GM10847 (cell line): Measurements from ENCODE around the gene RASSF4.

Experiments
- POLR2A ChIP-seq: IDR thresholded peaks from 2 replicates; pipeline ENCODE4 v1.6.1; 2011; ENCODE audit not compliant: insufficient read length; ENCODE audit errors: extremely low read depth

The RASSF4 gene

DNA sequence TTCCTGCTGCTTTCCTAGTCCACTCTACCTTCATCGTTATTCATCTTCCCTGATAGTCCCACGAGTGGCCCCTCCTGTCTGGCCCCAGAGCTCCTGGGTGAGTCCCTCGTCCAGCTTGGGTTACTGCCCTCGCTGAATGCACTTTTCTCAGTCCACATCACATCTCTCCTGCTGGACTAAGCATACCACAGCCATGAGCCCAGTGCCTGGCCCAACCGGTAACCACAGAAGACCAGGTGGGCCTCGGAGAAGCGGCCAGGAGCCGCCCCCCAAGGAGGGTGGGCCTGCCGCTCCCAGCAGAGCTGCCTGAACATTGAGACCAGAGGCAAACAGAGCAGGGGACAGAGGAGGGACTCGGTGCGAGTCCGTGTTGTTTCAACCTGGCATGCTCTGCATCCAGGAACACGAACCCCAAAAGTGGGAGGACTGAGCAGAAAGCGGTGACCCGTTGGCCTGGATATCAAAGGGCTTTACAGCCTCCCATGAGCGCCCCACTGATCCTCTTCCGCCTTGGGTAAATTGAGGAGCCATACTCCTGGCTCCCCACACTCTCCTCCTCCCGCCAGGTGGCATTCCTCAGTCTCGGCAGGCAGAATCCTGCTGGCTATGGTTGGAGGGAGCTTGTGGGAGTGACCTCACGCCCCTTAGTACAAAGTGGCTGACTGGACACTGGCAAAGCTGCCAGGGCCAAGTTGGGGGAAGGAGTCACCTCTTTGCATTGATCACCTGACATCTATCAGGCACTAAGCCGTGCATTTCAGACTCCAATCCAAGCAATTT lies 35.2 kb upstream of the RASSF4 start:
- no peak for TF ChIP-seq POLR2A

DNA sequence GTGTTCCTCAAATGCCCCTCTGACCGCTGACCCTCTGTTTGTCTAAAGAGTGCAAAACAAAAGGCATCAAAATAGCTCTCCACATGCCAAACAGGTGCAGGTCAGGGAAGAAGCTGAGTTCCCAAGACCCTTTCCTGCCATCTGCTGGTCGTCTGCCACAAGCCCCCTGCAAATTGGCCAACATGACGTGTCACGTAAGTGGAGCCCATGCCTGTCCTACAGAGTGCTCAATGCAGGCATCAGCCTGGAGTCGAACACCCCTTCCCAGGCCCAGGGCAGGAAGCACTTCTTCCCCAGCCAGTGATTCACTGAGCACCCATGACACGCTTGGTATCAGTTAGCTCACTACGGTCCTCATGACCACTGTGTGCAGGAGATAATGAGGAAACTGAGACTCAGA lies 34.4 kb upstream of the RASSF4 start:
- TF ChIP-seq POLR2A, result no peak

DNA sequence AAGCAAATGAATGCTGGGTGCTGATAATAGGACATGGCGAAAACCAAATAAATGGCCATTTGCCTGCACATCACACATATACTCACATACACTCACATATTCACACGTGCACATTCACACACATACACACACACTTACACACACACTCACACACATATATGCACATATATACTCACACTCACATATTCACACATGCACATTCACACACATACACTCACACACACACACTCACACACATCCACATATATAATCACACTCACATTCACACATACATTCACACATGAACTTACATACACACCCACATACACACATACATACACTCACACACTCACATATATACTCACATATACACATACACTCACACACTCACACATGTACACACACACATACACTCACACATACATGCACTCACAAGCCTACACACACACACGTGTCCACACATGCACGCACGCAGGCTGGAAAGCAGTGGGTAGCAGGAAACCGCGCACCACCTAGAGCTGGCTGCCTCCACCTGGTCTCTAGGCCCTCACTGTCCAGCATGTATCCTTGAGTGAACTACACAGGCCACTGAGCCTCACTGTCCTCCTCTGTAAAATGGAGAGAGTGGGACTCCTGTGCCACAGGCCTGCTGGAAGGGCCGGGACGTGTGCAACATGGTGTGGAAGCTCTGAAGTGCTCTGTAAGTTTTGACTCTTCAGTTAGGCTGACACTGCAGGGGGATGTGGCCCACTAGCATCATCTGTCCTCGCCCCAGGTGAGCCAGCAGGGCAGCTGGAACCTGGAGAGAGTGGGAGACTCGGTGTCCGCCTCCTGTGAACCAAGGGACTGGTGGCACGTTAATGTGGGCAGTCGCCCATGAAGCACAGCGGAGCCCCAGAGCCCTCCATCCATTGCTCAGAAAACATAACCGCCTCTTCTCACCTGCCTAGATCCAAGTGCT lies 33.5 kb upstream of the RASSF4 start:
- TF ChIP-seq POLR2A, result no peak

DNA sequence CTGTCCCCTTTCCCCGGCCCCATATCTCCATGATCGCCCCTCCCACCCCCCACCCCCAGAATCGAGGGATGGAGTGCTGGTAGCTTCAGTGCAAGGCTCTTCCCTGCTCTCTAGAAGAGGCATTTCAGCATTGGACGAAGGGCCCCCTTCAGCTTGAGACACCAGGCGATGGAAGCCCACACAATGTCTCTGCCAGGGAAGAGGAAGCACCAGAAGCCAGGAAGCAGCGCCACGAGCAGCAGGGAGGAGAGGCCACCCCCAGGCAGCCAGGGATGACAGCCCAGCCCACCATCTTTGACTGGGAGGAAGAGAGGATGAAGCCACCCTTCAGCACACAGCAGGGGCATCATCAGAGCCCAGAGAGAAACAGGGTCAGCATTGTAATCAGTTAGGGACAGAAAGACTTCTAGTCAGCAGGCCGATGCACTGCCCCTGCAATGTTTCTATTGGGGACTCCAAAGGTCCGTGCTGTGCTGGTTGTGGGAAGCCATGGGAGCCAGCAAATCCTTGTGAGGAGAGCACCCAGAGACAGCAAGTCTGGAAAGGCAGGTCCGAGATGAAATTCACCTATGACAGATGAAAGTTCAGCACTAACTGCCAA lies 32.8 kb upstream of the RASSF4 start:
- TF ChIP-seq POLR2A, result no peak

- no peak for TF ChIP-seq POLR2A
These were observed 32.2 kb upstream of the RASSF4 start for GRCh38 chr10:44927352-44927751.

DNA sequence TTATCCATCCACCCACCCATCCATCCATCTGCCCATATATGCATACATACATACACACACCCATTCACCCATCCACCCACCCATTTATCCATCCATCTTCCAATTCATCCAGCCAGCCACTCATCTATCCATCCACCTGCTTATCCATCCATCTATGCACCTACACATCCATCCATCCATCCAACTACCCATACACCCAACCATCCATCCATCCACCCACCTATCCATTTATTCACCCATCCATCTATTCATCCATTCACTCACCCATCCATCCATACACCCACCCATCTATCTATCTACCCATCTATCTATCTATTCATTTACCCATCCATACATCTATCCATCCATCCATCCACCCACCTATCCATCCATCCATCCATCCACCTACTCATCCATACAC lies 31.1 kb upstream of the RASSF4 start:
- TF ChIP-seq POLR2A, result no peak

DNA sequence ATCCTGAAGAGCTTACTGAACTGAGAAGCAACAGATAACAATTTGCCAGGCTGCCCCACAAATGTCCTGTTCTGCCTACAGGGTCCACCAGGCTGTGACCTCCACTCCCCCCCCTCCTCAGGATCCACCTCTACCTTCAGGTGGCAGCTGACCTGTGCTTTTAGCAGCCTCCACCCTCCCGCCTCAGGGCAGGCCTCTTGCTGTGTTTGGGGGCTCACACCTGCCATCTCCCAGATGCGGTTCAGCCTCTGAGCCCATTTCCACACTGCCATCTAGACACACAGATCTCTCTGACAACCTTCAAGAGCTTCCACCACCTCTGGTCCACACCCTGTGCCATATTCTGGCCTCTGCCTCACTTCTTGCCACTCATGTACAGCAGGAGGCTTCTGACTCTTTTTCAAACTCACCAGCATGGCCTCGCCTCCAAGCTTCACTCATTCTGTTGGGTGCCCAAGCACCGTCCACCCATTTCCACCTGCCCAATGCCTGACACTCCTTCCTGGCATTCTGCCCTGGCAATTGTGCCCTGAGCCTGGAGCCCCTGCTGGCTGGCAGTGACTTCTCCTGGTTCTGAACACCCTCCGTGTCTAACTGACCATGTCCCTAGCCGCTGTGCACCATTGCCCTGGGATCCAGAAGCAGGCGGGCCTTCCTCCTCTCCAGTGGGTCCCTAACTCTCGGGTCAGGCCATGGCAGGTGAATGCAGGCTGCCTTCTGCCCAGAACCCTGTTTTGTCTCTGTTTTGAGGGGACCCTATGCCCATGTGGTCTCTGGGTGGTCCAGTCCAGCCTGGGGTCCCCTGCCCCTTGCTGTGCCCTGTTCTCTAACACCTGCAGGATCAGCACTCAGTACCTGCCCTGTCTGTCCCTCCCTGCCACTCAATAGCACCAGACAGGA lies 30.0 kb upstream of the RASSF4 start:
- TF ChIP-seq POLR2A, result no peak

DNA sequence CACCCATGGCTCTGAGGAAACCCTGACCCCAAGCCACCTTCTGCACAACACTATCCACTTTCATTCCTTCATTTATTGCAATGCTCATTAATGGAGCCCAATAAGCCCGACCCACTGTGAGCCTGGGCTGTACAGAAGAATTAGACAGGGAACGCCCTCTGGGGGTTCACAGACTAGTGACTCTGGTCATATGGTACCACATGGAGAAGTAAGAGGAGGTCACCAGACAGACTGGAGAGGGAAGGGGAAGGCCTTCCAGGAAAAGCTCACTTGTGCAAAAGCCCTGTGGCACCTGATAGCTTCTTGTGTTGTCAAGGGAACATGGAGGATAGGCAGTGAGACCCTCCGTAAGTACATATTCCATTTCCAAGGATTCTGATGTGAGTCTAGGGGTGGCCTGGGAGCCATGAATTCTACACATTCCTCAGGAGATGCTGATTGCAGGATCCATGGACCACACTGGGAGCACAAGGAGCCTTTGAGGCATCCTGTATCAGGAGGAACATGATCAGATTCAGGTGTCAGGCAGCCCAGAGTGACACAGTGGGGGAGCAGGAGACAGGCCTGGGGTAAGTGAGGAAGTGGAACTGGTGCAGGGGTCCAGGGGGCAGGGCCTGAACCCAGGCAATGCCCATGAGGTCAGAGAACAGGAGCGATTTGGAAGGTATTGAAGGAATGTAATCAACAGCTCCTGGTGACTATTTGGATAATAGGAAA lies 28.5 kb upstream of the RASSF4 start:
- no peak for TF ChIP-seq POLR2A

- no peak for TF ChIP-seq POLR2A
These were observed 27.7 kb upstream of the RASSF4 start for GRCh38 chr10:44931621-44932516.

DNA sequence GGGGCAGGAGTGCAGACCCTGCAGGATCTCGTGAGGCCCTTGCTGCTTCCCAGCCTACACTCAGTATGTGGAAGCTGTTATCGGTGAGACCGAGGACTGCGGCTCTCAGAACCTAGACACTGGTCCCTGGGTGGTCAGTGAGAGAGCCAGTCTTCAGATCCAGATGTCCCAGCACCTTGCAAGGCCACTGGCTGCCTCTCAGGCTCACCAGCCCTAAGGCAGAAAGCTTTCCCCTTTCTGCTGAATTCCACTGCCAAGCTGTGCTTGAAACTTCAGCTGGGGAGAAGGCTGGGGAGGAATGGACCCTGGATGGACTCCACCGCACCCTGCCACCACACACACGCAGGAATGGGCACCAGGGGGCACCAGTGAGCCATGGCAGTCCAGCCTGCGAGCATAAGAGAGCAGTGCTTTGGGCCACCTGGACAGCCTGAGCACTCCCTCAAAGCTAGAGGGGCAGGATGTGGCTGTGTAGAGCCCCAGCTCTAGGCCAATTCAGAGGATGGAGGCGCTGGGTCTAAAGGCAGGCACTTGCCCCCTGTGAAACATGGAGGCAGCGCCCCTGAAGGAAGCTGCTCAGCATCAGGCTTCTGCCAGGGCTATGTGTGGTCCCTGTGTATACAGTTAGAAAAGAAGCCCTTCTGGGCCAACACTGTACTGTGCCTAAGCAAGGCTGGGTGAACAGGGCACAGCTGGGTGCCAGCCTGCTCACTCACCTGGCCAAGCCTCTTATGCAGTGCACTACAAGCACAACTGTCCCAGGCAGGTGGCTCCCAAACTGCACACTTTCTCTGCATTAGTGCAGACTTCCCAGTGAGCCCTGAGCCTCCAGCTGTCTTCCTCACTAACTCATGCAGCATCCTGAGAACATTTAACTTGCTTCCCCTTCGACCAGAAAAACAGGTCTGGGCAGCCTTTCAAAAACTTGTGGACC lies 26.8 kb upstream of the RASSF4 start:
- no peak for TF ChIP-seq POLR2A

DNA sequence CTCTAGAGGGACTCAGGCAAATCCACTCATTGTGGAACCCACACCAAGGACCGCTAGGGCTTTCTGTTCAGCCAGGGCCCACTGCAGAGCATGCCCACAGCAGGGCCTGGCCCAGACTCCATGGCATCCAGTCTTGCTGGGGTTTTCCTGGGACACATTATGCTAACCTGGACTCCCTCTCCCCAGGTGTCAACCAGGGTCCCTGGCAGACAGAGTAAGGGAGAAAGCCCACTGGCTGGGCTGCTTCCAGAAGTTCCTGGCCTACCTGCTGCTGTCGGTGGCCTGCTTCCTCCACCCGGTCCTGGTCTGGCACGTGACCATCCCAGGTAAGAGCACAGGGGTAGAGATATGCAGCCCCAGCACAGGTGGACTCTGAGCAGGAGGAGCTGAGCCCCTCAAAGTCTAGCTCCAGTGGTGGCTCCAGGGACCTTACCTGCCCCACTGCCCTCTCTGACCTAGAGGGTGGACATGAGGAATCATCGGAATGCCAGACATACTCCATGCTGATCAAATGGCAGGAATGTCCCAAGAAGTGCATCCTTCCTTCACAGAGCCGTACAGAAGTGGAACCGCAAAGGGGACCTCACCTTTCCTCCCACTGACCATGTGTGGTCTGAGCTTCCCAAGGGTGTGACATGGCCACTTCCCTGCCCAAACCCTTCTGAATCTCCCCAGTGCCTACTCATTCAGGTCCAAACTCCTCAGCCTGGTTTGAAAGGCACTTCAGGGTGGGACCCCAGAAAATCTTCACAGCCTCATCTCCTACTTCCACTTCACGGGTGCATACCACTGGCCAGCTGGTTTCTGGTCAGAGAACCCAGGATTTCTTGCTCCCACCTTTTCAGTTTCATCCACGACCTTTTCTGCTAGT lies 25.9 kb upstream of the RASSF4 start:
- no peak for TF ChIP-seq POLR2A

- no peak for TF ChIP-seq POLR2A
These were observed 25.0 kb upstream of the RASSF4 start for GRCh38 chr10:44934416-44935200.
